ENCODE measurements around the gene CD101.

Gene CD101

DNA sequence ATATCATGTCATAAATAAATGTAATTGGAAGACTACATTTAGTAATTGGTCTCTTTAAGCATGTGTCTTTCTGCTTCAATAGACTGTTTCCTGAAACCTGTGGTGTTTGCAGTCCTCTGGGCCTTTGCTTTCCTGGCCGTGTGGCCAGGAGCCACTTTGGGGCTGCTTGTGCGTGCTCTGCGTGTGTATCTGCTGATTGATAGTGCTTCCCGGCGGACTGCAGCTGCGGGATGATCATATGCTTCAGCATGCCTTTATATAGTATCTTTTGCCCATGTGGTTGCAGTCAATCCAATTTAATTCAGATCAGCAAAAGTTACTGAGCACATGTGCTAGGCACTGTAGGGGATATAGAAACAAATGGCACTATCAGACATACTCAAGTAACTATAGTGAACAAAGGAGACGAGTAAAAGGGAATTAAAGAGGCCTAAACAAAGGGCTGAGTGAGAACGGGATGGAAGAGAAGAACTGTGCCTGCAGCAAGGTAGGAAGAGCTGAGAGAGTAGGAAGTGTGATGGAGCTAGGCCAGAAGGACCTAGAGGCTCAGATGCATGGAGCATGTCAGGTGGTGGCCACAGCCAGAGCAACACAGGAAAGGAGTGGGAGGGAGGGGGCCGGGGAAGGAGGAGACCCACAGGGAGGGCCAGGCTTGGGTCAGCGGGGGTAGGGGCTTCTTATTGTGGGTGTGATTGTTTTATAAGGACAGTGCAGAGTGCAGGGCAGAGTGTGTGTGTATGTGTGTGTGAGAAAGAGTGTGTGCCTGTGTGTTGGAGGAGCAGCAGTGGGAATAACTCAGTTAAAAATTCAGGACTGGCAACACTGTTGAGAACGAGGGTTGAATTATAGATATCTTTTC is 31.4 kb downstream of the CD101 start:
- Histone ChIP-seq H3K4me1 (ENCODE audit: control insufficient read depth, insufficient read depth, low read depth, low read length) (peaks cover 5% of the 10 kb centered on the region), H2BK12ac (ENCODE audit: low read length in 2 of 2) (no peak overlapping the region), H3K79me1 (replicated peaks; ENCODE audit: low read length, poor library complexity, severe bottlenecking) (no peaks in the 10 kb centered on the region), H3K27me3 (ENCODE audit: control insufficient read depth in 1 of 2, insufficient read depth in 1 of 2, low read length in 2 of 2) (peaks cover 0 to 5% of the 10 kb centered on the region in 2 experiments), H3K4me2 (ENCODE audit: low read length, poor library complexity, severe bottlenecking) (no peak overlapping the region), H2BK5ac (ENCODE audit: low read depth, low read length, poor library complexity, severe bottlenecking) (no peak overlapping the region), H2BK15ac (ENCODE audit: low read depth, poor library complexity, severe bottlenecking) (no peak overlapping the region), H2AK5ac (ENCODE audit: low read length, severe bottlenecking) (no peak overlapping the region), H4K8ac (ENCODE audit: low read length) (no peak overlapping the region), H3K14ac (ENCODE audit: low read length in 2 of 2) (no peak overlapping the region), H3K27ac (ENCODE audit: low read length, poor library complexity, severe bottlenecking) (no peak overlapping the region), H2BK120ac (ENCODE audit: low read depth, low read length) (no peak overlapping the region), H3K4me3 (ENCODE audit: insufficient read depth in 1 of 2, low read depth in 1 of 2, low read length in 2 of 2) (no peak overlapping the region), H3K18ac (ENCODE audit: low read depth in 1 of 2, low read length in 2 of 2) (no peak overlapping the region), H3K36me3 (ENCODE audit: control insufficient read depth in 1 of 2, insufficient read depth in 2 of 2, low read depth in 1 of 2, low read length in 2 of 2) (no peaks in the 10 kb centered on the region), H3K9ac (ENCODE audit: low read length) (no peak overlapping the region), H2AFZ (ENCODE audit: low read depth, low read length) (no peak overlapping the region), H4K91ac (ENCODE audit: low read length) (no peak overlapping the region), H3K4ac (ENCODE audit: low read depth in 1 of 2, low read length in 2 of 2) (no peak overlapping the region), H3K9me3 (ENCODE audit: control insufficient read depth, low read length) (no peaks in the 10 kb centered on the region), H3K23ac (ENCODE audit: low read length in 2 of 2) (no peak overlapping the region)
- no peak for DNase-seq
- 80% methylated on average over 10 of the region's 11 CpGs for WGBS

DNA sequence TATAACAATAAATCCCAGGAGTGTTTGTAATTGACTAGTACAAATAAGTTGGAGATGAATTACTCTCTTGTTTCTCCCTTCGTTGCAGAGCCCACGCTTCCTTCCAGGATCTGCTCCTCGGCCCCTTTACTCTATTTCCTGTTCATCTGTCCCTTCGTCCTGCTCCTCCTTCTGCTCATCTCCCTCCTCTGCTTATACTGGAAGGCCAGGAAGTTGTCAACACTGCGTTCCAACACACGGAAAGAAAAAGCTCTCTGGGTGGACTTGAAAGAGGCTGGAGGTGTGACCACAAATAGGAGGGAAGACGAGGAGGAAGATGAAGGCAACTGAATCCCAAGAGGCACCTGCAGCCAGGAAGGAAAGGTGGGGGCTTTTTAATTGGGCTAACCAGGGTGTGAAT is 32.2 kb downstream of the CD101 start:
- Histone ChIP-seq H4K8ac (ENCODE audit: low read length) (no peak overlapping the region), H2BK15ac (ENCODE audit: low read depth, poor library complexity, severe bottlenecking) (no peak overlapping the region), H3K4ac (ENCODE audit: low read depth in 1 of 2, low read length in 2 of 2) (no peak overlapping the region), H3K9ac (ENCODE audit: low read length) (no peak overlapping the region), H4K91ac (ENCODE audit: low read length) (no peak overlapping the region), H3K18ac (ENCODE audit: low read depth in 1 of 2, low read length in 2 of 2) (no peak overlapping the region), H3K4me3 (ENCODE audit: insufficient read depth in 1 of 2, low read depth in 1 of 2, low read length in 2 of 2) (no peak overlapping the region), H3K14ac (ENCODE audit: low read length in 2 of 2) (no peak overlapping the region), H3K9me3 (ENCODE audit: control insufficient read depth, low read length) (no peaks in the 10 kb centered on the region), H3K27me3 (ENCODE audit: control insufficient read depth in 1 of 2, insufficient read depth in 1 of 2, low read length in 2 of 2) (no peaks in the 10 kb centered on the region), H3K27ac (ENCODE audit: low read length, poor library complexity, severe bottlenecking) (no peak overlapping the region), H3K4me1 (ENCODE audit: control insufficient read depth, insufficient read depth, low read depth, low read length) (peaks cover 5% of the 10 kb centered on the region), H2BK120ac (ENCODE audit: low read depth, low read length) (no peak overlapping the region), H2BK12ac (ENCODE audit: low read length in 2 of 2) (no peak overlapping the region), H2AFZ (ENCODE audit: low read depth, low read length) (no peak overlapping the region), H3K4me2 (ENCODE audit: low read length, poor library complexity, severe bottlenecking) (no peak overlapping the region), H2AK5ac (ENCODE audit: low read length, severe bottlenecking) (no peak overlapping the region), H3K36me3 (ENCODE audit: control insufficient read depth in 1 of 2, insufficient read depth in 2 of 2, low read depth in 1 of 2, low read length in 2 of 2) (no peaks in the 10 kb centered on the region), H3K23ac (ENCODE audit: low read length in 2 of 2) (no peak overlapping the region), H3K79me1 (replicated peaks; ENCODE audit: low read length, poor library complexity, severe bottlenecking) (no peaks in the 10 kb centered on the region), H2BK5ac (ENCODE audit: low read depth, low read length, poor library complexity, severe bottlenecking) (no peak overlapping the region)
- no peak for DNase-seq
- 61% methylated on average over 7 of the region's 7 CpGs for WGBS

- Histone ChIP-seq H3K4me3 (ENCODE audit: insufficient read depth in 1 of 2, low read depth in 1 of 2, low read length in 2 of 2) (no peak overlapping the region), H2BK15ac (ENCODE audit: low read depth, poor library complexity, severe bottlenecking) (no peak overlapping the region), H3K27me3 (ENCODE audit: control insufficient read depth in 1 of 2, insufficient read depth in 1 of 2, low read length in 2 of 2) (no peaks in the 10 kb centered on the region), H2BK5ac (ENCODE audit: low read depth, low read length, poor library complexity, severe bottlenecking) (no peak overlapping the region), H2BK120ac (ENCODE audit: low read depth, low read length) (no peak overlapping the region), H3K4ac (ENCODE audit: low read depth in 1 of 2, low read length in 2 of 2) (no peak overlapping the region), H3K14ac (ENCODE audit: low read length in 2 of 2) (no peak overlapping the region), H4K8ac (ENCODE audit: low read length) (no peak overlapping the region), H2BK12ac (ENCODE audit: low read length in 2 of 2) (no peak overlapping the region), H3K36me3 (ENCODE audit: control insufficient read depth in 1 of 2, insufficient read depth in 2 of 2, low read depth in 1 of 2, low read length in 2 of 2) (no peaks in the 10 kb centered on the region), H2AFZ (ENCODE audit: low read depth, low read length) (no peak overlapping the region), H3K79me1 (replicated peaks; ENCODE audit: low read length, poor library complexity, severe bottlenecking) (no peaks in the 10 kb centered on the region), H4K91ac (ENCODE audit: low read length) (no peak overlapping the region), H2AK5ac (ENCODE audit: low read length, severe bottlenecking) (no peak overlapping the region), H3K9ac (ENCODE audit: low read length) (no peak overlapping the region), H3K23ac (ENCODE audit: low read length in 2 of 2) (no peak overlapping the region), H3K18ac (ENCODE audit: low read depth in 1 of 2, low read length in 2 of 2) (no peak overlapping the region), H3K4me2 (ENCODE audit: low read length, poor library complexity, severe bottlenecking) (no peak overlapping the region), H3K27ac (ENCODE audit: low read length, poor library complexity, severe bottlenecking) (no peak overlapping the region), H3K9me3 (ENCODE audit: control insufficient read depth, low read length) (no peaks in the 10 kb centered on the region), H3K4me1 (ENCODE audit: control insufficient read depth, insufficient read depth, low read depth, low read length) (peaks cover 5% of the 10 kb centered on the region)
- 88% methylated on average over 7 of the region's 7 CpGs for WGBS
- DNase-seq = no peak
These were observed 33.3 kb downstream of the CD101 start for GRCh38 chr1:117034791-117035290.

DNA sequence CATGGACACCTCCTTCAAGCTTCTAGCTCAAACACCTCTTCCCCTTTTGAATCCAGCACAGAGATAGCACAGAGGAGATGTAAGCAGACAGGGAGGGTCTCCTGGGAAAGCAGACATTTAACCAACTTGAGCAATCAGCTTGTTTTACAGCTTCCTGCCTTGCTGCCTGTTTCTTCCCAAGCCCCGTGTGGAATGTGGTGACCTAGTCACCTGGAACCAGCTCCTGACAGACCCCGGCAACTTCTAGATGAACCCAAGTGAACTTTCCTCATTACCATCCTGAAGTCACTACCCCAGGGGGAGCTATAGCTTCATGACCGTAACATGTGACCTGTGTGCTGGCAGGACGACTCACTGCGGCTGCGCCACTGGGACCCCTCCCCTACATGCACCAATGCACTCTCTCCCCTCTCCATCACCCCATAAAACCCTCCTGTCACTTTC is 34.5 kb downstream of the CD101 start:
- no peak overlapping the region for H3K4me3 ChIP-seq (ENCODE audit: insufficient read depth in 1 of 2, low read depth in 1 of 2, low read length in 2 of 2)
- no peaks in the 10 kb centered on the region for H3K36me3 ChIP-seq (ENCODE audit: control insufficient read depth in 1 of 2, insufficient read depth in 2 of 2, low read depth in 1 of 2, low read length in 2 of 2)
- no peak overlapping the region for H2BK120ac ChIP-seq (ENCODE audit: low read depth, low read length)
- no peak overlapping the region for H3K4me2 ChIP-seq (ENCODE audit: low read length, poor library complexity, severe bottlenecking)
- no peak overlapping the region for H3K18ac ChIP-seq (ENCODE audit: low read depth in 1 of 2, low read length in 2 of 2)
- H3K14ac ChIP-seq (ENCODE audit: low read length in 2 of 2) = no peak overlapping the region
- H3K4me1 ChIP-seq (ENCODE audit: control insufficient read depth, insufficient read depth, low read depth, low read length) = peaks cover 5% of the 10 kb centered on the region
- no peak overlapping the region for H4K8ac ChIP-seq (ENCODE audit: low read length)
- DNase-seq = no peak
- H3K27ac ChIP-seq (ENCODE audit: low read length, poor library complexity, severe bottlenecking) = no peak overlapping the region
- H2BK5ac ChIP-seq (ENCODE audit: low read depth, low read length, poor library complexity, severe bottlenecking) = no peak overlapping the region
- H4K91ac ChIP-seq (ENCODE audit: low read length) = no peak overlapping the region
- no peaks in the 10 kb centered on the region for H3K27me3 ChIP-seq (ENCODE audit: control insufficient read depth in 1 of 2, insufficient read depth in 1 of 2, low read length in 2 of 2)
- WGBS = 40% methylated on average over 6 of the region's 6 CpGs
- H3K9ac ChIP-seq (ENCODE audit: low read length) = no peak overlapping the region
- peak overlapping the region; percentile 8 for H2BK15ac ChIP-seq (ENCODE audit: low read depth, poor library complexity, severe bottlenecking)
- no peak overlapping the region for H2AK5ac ChIP-seq (ENCODE audit: low read length, severe bottlenecking)
- no peaks in the 10 kb centered on the region for H3K9me3 ChIP-seq (ENCODE audit: control insufficient read depth, low read length)
- H3K79me1 ChIP-seq (replicated peaks; ENCODE audit: low read length, poor library complexity, severe bottlenecking) = no peaks in the 10 kb centered on the region
- H2AFZ ChIP-seq (ENCODE audit: low read depth, low read length) = no peak overlapping the region
- H3K4ac ChIP-seq (ENCODE audit: low read depth in 1 of 2, low read length in 2 of 2) = no peak overlapping the region
- no peak overlapping the region for H2BK12ac ChIP-seq (ENCODE audit: low read length in 2 of 2)
- H3K23ac ChIP-seq (ENCODE audit: low read length in 2 of 2) = no peak overlapping the region

Measured in mesenchymal stem cell (in vitro differentiated cells and primary cell).